SK-N-SH (cell line): ENCODE results near the gene HNRNPA1. TPM values are rescaled to one million over a fixed set of nuclear protein-coding genes. Genes with fewer than 3 reads are reported as not detected.

ENCODE experiments used
- CTCF ChIA-PET: fragments of 300-600, 350-600 bp; formaldehyde crosslinking; extraction: SDS; loops from one replicate; lab custom pipeline; 2021; lab: Yijun Ruan, JAX
- POLR2A ChIA-PET: fragments of 350-600 bp; sonication (Branson Sonifier 250); formaldehyde crosslinking; extraction: SDS; loops from one replicate; lab custom pipeline; 2020; ENCODE audit warnings: antibody characterized with exemption, inconsistent platforms; lab: Yijun Ruan, JAX
- DNase-seq: peaks from one replicate; pipeline ENCODE4 v3.0.0; 2012
- H2AFZ ChIP-seq: fragments of 200-600 bp; sonication (generic); 2 replicates; pipeline ENCODE4 v1.8.1; 2016; ENCODE audit warnings: antibody characterized with exemption, mild to moderate bottlenecking, low read depth
- H3F3A ChIP-seq: fragments of 200-600 bp; sonication (generic); replicated peaks from 2 replicates; pipeline ENCODE3; 2016; ENCODE audit warnings: antibody characterized with exemption, mild to moderate bottlenecking; ENCODE audit not compliant: insufficient read depth
- H3K27ac ChIP-seq, 2 experiments: fragments of 200-500 bp in 1 of 2; fragments of 200-600 bp in 1 of 2; sonication (Bioruptor generic) in 1 of 2; sonication (generic), shearing (Covaris generic) in 1 of 2; 2 replicates each; pipeline versions ENCODE4 v1.5.1 to v1.6.1; 2014 to 2016; ENCODE audit warnings: low read depth in 2 of 2, inconsistent platforms in 1 of 2, low read length in 1 of 2, mild to moderate bottlenecking in 1 of 2, mixed read lengths in 1 of 2
- H3K27me3 ChIP-seq: fragments of 200-600 bp; sonication (generic), shearing (Covaris generic); 2 replicates; pipeline ENCODE4 v1.6.1; 2016; ENCODE audit warnings: mixed run types; ENCODE audit not compliant: insufficient read depth
- H3K36me3 ChIP-seq, 2 experiments: fragments of 200-500 bp in 1 of 2; fragments of 200-600 bp in 1 of 2; sonication (Bioruptor generic) in 1 of 2; sonication (generic) in 1 of 2; replicated peaks in 1 of 2; 2 replicates each; pipeline versions ENCODE3 to v1.5.1; 2014 to 2016; ENCODE audit warnings: low read length in 1 of 2, mild to moderate bottlenecking in 1 of 2; ENCODE audit not compliant: insufficient read depth in 2 of 2, control insufficient read depth in 1 of 2
- H3K4me1 ChIP-seq, 2 experiments: fragments of 200-500 bp in 1 of 2; fragments of 200-600 bp in 1 of 2; sonication (Bioruptor generic) in 1 of 2; sonication (generic), shearing (Covaris generic) in 1 of 2; 2 replicates each; pipeline versions ENCODE4 v1.5.1 to v1.6.1; 2014 to 2016; ENCODE audit warnings: low read depth in 1 of 2, low read length in 1 of 2, mixed run types in 1 of 2; ENCODE audit not compliant: insufficient read depth in 2 of 2, control insufficient read depth in 1 of 2
- H3K4me2 ChIP-seq: fragments of 200-600 bp; sonication (generic), shearing (Covaris generic); 2 replicates; pipeline ENCODE4 v1.6.1; 2017; ENCODE audit warnings: mixed run types
- H3K4me3 ChIP-seq, 2 experiments: fragments of 200-500 bp in 1 of 2; fragments of 200-600 bp in 1 of 2; sonication (Bioruptor generic) in 1 of 2; sonication (generic), shearing (Covaris generic) in 1 of 2; 2 replicates each; pipeline versions ENCODE4 v1.5.1 to v1.8.1; 2014 to 2016; ENCODE audit warnings: low read depth in 2 of 2, inconsistent platforms in 1 of 2, low read length in 1 of 2, mild to moderate bottlenecking in 1 of 2, mixed read lengths in 1 of 2, moderate library complexity in 1 of 2
- H3K79me2 ChIP-seq: fragments of 200-600 bp; sonication (generic); 2 replicates; pipeline ENCODE4 v1.8.1; 2017; ENCODE audit warnings: mild to moderate bottlenecking; ENCODE audit not compliant: insufficient read depth
- H3K9ac ChIP-seq: fragments of 200-600 bp; sonication (generic); 2 replicates; pipeline ENCODE4 v1.6.1; 2017; ENCODE audit warnings: mixed run types
- H3K9me2 ChIP-seq: fragments of 200-600 bp; sonication (generic); 2 replicates; pipeline ENCODE4 v1.6.1; 2017; ENCODE audit warnings: mixed run types
- H3K9me3 ChIP-seq: fragments of 200-600 bp; sonication (generic); 2 replicates; pipeline ENCODE4 v1.6.1; 2017; ENCODE audit warnings: mixed run types, mild to moderate bottlenecking, moderate library complexity
- H4K20me1 ChIP-seq: fragments of 200-600 bp; sonication (generic); 2 replicates; pipeline ENCODE4 v1.6.1; 2017; ENCODE audit warnings: mild to moderate bottlenecking, mixed run types; ENCODE audit not compliant: insufficient read depth
- GABPA ChIP-seq: IDR thresholded peaks from 2 replicates; pipeline ENCODE4 v1.4.0; 2012; ENCODE audit warnings: low read depth, mild to moderate bottlenecking
- GATA2 ChIP-seq: sonication (generic); formaldehyde crosslinking; IDR thresholded peaks from 2 replicates; pipeline ENCODE4 v1.5.0; 2020; ENCODE audit warnings: mild to moderate bottlenecking, missing genetic modification reagents
- JUND ChIP-seq: IDR thresholded peaks from 2 replicates; pipeline ENCODE4 v1.4.0; 2012
- MXI1 ChIP-seq: IDR thresholded peaks from 2 replicates; pipeline ENCODE4 v1.6.1; 2012; ENCODE audit warnings: mild to moderate bottlenecking, low read depth, low read length, improper control_type of control experiment
- RCOR1 ChIP-seq: fragments of 150-350 bp; IDR thresholded peaks from 2 replicates; pipeline ENCODE4 v1.6.1; 2017; ENCODE audit warnings: antibody characterized with exemption, low read length
- TAF1 ChIP-seq: IDR thresholded peaks from 2 replicates; pipeline ENCODE4 v1.6.1; 2012; ENCODE audit warnings: low read depth, mild to moderate bottlenecking, low read length, moderate library complexity, borderline replicate concordance
- TCF12 ChIP-seq: IDR thresholded peaks from 2 replicates; pipeline ENCODE4 v1.4.0; 2012
- WGBS: methylation state at CpG from one replicate; pipeline ENCODE4 v1.1.6; 2017; ENCODE audit warnings: low lambda C conversion rate; 5-methylcytosine and 5-hydroxymethylcytosine counted together
- polyA plus RNA-seq, 3 experiments: library from polyadenylated mRNA; depleted of rRNA; stranded (reverse); fragments of >200 nt; gene quantifications; 2 replicates each; pipeline ENCODE4 v1.2.3, GENCODE V29; 2012
- TF ChIP-seq, protein P1 (sequence below): IDR thresholded peaks from 2 replicates; pipeline ENCODE4 v1.4.0; 2012; ENCODE audit warnings: low read depth, borderline replicate concordance

HNRNPA1 gene
- polyA plus RNA-seq, 1 of the 3 experiments (the other 2 are of a cell fraction): 773 TPM

DNA sequence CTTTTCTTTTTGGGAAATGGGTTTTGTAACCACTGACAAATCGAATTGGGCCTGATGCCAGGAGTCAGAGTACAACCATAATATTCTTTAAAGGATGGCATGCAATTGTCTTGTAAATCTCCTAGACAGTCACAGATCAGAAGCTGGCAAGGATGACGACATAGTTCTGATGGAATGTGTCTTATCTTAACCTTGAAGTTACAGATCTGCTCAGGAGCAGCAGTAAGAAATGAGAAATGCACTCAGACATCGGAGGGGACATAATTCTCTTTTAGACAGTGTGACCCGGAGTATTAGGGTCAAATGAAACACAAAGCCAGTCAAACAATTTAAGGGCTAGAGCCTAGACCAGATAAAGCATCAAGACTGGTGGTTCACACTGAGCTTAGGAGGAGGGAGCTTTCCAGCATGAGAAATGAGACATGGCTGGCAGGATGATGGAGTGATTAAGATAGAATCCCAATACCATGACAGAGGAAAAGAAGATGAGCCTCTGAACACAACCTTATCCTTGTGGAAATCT is 18.1 kb upstream of the HNRNPA1 start (continued):
- TF ChIP-seq, protein P1, sequence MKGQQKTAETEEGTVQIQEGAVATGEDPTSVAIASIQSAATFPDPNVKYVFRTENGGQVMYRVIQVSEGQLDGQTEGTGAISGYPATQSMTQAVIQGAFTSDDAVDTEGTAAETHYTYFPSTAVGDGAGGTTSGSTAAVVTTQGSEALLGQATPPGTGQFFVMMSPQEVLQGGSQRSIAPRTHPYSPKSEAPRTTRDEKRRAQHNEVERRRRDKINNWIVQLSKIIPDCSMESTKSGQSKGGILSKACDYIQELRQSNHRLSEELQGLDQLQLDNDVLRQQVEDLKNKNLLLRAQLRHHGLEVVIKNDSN: no peak
- peak; percentile 57 for TF ChIP-seq JUND

DNA sequence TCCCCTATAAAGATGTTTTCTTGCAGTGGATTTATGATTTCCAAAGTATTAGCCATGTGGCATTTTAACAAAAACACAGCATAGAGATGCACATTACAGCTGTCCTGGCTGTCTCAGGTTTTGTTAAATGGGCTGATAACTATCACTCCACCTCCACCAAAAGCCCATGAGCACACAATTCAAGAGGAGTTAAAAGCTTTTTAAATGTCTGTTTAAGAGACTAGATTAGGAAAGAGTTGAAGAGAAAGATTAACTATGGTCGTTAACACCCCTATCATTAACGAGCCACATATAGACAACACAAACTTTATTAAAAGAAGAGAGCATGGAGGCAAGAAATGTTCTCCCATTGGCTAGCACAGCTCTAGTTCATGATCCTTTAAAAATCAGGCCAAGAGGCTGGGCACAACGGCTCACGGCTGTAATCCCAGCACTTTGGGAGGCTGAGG is 15.1 kb upstream of the HNRNPA1 start:
- Histone ChIP-seq H3K4me2 (no peak overlapping the region), H2AFZ (no peak overlapping the region), H3K4me1 (peaks cover 14 to 31% of the 10 kb centered on the region in 2 experiments), H3K9me3 (no peaks in the 10 kb centered on the region), H3K9ac (no peak overlapping the region), H3K9me2 (no peaks in the 10 kb centered on the region), H4K20me1 (no peaks in the 10 kb centered on the region), H3K79me2 (peaks cover 99% of the 10 kb centered on the region), H3K36me3 (no peaks in the 10 kb centered on the region), H3F3A (peaks cover 31% of the 10 kb centered on the region), H3K27ac (peak overlapping the region; percentile 3 to 86; a peak in 3 of 4 replicates), H3K27me3 (no peaks in the 10 kb centered on the region), H3K4me3 (no peak overlapping the region)
- no peak for TF ChIP-seq GABPA
- TF ChIP-seq GATA2: peak; percentile 68; the same call in 1 of the 2 replicates
- TF ChIP-seq MXI1: peak; percentile 81
- TF ChIP-seq RCOR1: peak; percentile 36; the same call in 1 of the 2 replicates
- TF ChIP-seq TAF1: no peak
- WGBS: 59% methylated on average over 4 of the region's 4 CpGs
- DNase-seq: peak; percentile 48
- POLR2A ChIA-PET: interaction anchor here (0.6 to 1.7 kb wide), 4 partner anchors 12 to 590 kb away, joined by 3 to 14 read pairs (median 3); partner anchors contain the start of genes CBX5 and HNRNPA1
- CTCF ChIA-PET: interaction anchor here (0.8 to 2.5 kb wide), 13 partner anchors 10 to 134 kb away, joined by 3 to 12 read pairs (median 4); partner anchors contain the start of gene CBX5

DNA sequence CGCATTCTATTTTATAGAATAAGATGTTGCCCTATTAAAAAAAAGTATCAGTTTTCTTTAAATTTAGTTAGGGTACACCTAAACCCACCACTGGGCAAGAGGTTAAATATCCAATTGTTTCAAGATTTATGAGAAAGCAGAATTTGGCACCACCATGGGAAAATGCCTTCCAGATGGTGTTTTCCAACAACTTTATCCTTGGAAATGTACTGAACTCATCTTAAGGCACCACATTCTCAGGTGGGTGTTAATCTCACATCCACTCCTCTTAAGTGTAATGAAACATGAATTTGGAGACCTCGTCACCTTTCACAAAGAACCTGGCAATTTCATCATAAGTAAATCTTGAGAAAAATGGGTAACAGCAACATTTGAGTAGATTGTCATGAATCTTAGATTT is 13.7 kb upstream of the HNRNPA1 start:
- H2AFZ ChIP-seq: no peak overlapping the region
- peaks cover 0 to 5% of the 10 kb centered on the region in 2 experiments for H3K36me3 ChIP-seq
- no peaks in the 10 kb centered on the region for H3K9me2 ChIP-seq
- ChIA-PET CTCF (interaction anchor here (0.9 to 1.6 kb wide), 2 partner anchors 12 to 15 kb away, joined by 3 to 5 read pairs; no protein-coding TSS in a partner anchor), POLR2A (no interaction called here)
- H3F3A ChIP-seq: peaks cover 19% of the 10 kb centered on the region
- H3K9ac ChIP-seq: no peak overlapping the region
- peaks cover 14 to 16% of the 10 kb centered on the region in 2 experiments for H3K4me1 ChIP-seq
- peak overlapping the region; percentile 31 to 86; a peak in 1 of 4 replicates for H3K27ac ChIP-seq
- WGBS: 96% methylated on average over 2 of the region's 2 CpGs
- no peaks in the 10 kb centered on the region for H3K27me3 ChIP-seq
- TF ChIP-seq TCF12 (0 out of 2 replicates have a peak, but pooled peaks have one; percentile 6), TAF1 (no peak)
- peaks cover 99% of the 10 kb centered on the region for H3K79me2 ChIP-seq
- no peak overlapping the region for H3K4me2 ChIP-seq
- DNase-seq: no peak
- no peak overlapping the region for H3K4me3 ChIP-seq
- H4K20me1 ChIP-seq: no peaks in the 10 kb centered on the region
- no peaks in the 10 kb centered on the region for H3K9me3 ChIP-seq
